ENCODE results near the gene NR6A1. TPM values are rescaled to one million over a fixed set of nuclear protein-coding genes. Genes with fewer than 3 reads are reported as not detected.

NR6A1 gene
- total RNA-seq, 1 donor = 0.36 TPM

- TF ChIP-seq, protein P1, sequence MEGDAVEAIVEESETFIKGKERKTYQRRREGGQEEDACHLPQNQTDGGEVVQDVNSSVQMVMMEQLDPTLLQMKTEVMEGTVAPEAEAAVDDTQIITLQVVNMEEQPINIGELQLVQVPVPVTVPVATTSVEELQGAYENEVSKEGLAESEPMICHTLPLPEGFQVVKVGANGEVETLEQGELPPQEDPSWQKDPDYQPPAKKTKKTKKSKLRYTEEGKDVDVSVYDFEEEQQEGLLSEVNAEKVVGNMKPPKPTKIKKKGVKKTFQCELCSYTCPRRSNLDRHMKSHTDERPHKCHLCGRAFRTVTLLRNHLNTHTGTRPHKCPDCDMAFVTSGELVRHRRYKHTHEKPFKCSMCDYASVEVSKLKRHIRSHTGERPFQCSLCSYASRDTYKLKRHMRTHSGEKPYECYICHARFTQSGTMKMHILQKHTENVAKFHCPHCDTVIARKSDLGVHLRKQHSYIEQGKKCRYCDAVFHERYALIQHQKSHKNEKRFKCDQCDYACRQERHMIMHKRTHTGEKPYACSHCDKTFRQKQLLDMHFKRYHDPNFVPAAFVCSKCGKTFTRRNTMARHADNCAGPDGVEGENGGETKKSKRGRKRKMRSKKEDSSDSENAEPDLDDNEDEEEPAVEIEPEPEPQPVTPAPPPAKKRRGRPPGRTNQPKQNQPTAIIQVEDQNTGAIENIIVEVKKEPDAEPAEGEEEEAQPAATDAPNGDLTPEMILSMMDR (IDR thresholded peaks at IDR 0.05; ENCODE audit: extremely low read depth, low read depth, low read length) = no peak
- DNase-seq (ENCODE audit: insufficient read length, low spot score, missing footprints) = peak; percentile 86
- Histone ChIP-seq H3K4me1 (ENCODE audit: insufficient read depth, low read length) (no peaks in the 10 kb centered on the region), H3K79me2 (ENCODE audit: insufficient read depth, low read length) (no peaks in the 10 kb centered on the region), H3K4me3 (ENCODE audit: insufficient read depth, low read length) (no peak within 1 kb of the TSS), H3K36me3 (ENCODE audit: insufficient read depth, low read length) (no peaks in the 10 kb centered on the region), H3K4me2 (ENCODE audit: insufficient read depth, low read length) (no peak within 1 kb of the TSS), H4K20me1 (ENCODE audit: insufficient read depth, low read length) (no peaks in the 10 kb centered on the region), H3K27me3 (ENCODE audit: insufficient read depth, low read length) (peaks cover 37% of the 10 kb centered on the region), H2AFZ (ENCODE audit: low read length) (no peak within 1 kb of the TSS), H3K9me3 (ENCODE audit: low read depth, low read length) (no peaks in the 10 kb centered on the region), H3K27ac (ENCODE audit: low read depth, low read length) (no peak within 1 kb of the TSS)
Measured at GRCh38 chr9:124506931-124507879, 263.9 kb downstream of the NR6A1 start, which contains the start of gene NR5A1. Gene NR5A1, minus strand, starts transcription at chr9:124507399. Its CDS starts 4,004 bp downstream, at chr9:124503395.

DNA sequence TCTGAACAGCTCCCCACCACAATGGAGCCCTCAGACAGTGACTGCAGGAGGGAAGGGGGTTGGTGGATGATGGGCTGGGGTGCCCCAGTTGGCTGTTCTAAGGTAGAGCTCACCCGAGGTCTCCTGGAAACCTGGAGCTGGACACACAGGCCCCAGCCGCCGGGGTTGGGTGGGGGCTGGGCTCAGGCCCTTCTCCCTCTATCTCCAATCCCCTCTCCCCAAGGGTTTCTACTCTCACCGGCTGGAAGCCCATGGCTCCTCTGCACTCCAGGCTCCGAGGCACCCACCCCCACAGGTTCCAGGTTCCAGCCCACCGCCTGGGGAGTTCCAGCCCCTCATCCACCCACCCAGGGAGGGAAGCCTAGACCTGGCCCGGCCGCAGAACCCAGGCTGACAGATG, 264.7 kb downstream of the NR6A1 start:
- no peaks in the 10 kb centered on the region for H3K4me1 ChIP-seq (ENCODE audit: insufficient read depth, low read length)
- no peaks in the 10 kb centered on the region for H4K20me1 ChIP-seq (ENCODE audit: insufficient read depth, low read length)
- H3K27me3 ChIP-seq (ENCODE audit: insufficient read depth, low read length) = peaks cover 45% of the 10 kb centered on the region
- H3K27ac ChIP-seq (ENCODE audit: low read depth, low read length) = no peak overlapping the region
- TF ChIP-seq, protein P1 (IDR thresholded peaks at IDR 0.05; ENCODE audit: extremely low read depth, low read depth, low read length) = no peak
- no peaks in the 10 kb centered on the region for H3K79me2 ChIP-seq (ENCODE audit: insufficient read depth, low read length)
- no peaks in the 10 kb centered on the region for H3K9me3 ChIP-seq (ENCODE audit: low read depth, low read length)
- no peak overlapping the region for H3K4me2 ChIP-seq (ENCODE audit: insufficient read depth, low read length)
- DNase-seq (ENCODE audit: insufficient read length, low spot score, missing footprints) = peak; percentile 90
- H3K36me3 ChIP-seq (ENCODE audit: insufficient read depth, low read length) = no peaks in the 10 kb centered on the region
- H3K4me3 ChIP-seq (ENCODE audit: insufficient read depth, low read length) = no peak overlapping the region
- H2AFZ ChIP-seq (ENCODE audit: low read length) = no peak overlapping the region

DNA sequence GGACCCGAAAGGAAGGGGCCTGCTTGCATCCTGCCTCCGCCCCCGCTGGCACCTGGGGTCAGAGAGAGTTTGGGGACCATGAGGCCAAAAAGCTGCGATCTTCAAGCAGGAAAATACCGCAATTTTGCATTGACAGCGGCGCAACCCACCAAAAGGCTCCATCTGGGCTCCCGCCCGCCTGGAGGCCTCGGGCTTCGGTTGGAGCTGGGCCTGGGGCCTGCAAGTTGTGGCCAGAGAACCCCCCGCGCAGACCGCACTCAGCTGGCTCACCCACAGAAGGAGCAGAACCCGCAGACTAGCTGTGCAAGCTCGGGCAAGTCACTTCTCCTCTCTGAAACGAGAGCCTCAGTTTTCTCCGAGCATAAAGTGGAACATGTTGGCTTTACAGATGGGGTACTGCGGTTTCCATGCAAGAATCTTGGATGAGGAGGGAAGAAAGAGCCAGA, 265.2 kb downstream of the NR6A1 start:
- no peaks in the 10 kb centered on the region for H3K79me2 ChIP-seq (ENCODE audit: insufficient read depth, low read length)
- TF ChIP-seq, protein P1 (IDR thresholded peaks at IDR 0.05; ENCODE audit: extremely low read depth, low read depth, low read length) = no peak
- no peaks in the 10 kb centered on the region for H4K20me1 ChIP-seq (ENCODE audit: insufficient read depth, low read length)
- no peaks in the 10 kb centered on the region for H3K4me1 ChIP-seq (ENCODE audit: insufficient read depth, low read length)
- H3K4me3 ChIP-seq (ENCODE audit: insufficient read depth, low read length) = no peak overlapping the region
- no peak overlapping the region for H3K4me2 ChIP-seq (ENCODE audit: insufficient read depth, low read length)
- H3K9me3 ChIP-seq (ENCODE audit: low read depth, low read length) = no peaks in the 10 kb centered on the region
- peak; percentile 90 for DNase-seq (ENCODE audit: insufficient read length, low spot score, missing footprints)
- H2AFZ ChIP-seq (ENCODE audit: low read length) = no peak overlapping the region
- no peak overlapping the region for H3K27ac ChIP-seq (ENCODE audit: low read depth, low read length)
- H3K27me3 ChIP-seq (ENCODE audit: insufficient read depth, low read length) = peaks cover 49% of the 10 kb centered on the region
- H3K36me3 ChIP-seq (ENCODE audit: insufficient read depth, low read length) = no peaks in the 10 kb centered on the region

Measured in osteoblast (primary cell).